ENCODE measurements around the gene CMBL. TPM values are rescaled to one million over a fixed set of nuclear protein-coding genes. Genes with fewer than 3 reads are reported as not detected.
A peak's percentile ranks its signal among the peaks of the same experiment; 100 is the strongest.

Gene CMBL
- 0.75 TPM for total RNA-seq

DNA sequence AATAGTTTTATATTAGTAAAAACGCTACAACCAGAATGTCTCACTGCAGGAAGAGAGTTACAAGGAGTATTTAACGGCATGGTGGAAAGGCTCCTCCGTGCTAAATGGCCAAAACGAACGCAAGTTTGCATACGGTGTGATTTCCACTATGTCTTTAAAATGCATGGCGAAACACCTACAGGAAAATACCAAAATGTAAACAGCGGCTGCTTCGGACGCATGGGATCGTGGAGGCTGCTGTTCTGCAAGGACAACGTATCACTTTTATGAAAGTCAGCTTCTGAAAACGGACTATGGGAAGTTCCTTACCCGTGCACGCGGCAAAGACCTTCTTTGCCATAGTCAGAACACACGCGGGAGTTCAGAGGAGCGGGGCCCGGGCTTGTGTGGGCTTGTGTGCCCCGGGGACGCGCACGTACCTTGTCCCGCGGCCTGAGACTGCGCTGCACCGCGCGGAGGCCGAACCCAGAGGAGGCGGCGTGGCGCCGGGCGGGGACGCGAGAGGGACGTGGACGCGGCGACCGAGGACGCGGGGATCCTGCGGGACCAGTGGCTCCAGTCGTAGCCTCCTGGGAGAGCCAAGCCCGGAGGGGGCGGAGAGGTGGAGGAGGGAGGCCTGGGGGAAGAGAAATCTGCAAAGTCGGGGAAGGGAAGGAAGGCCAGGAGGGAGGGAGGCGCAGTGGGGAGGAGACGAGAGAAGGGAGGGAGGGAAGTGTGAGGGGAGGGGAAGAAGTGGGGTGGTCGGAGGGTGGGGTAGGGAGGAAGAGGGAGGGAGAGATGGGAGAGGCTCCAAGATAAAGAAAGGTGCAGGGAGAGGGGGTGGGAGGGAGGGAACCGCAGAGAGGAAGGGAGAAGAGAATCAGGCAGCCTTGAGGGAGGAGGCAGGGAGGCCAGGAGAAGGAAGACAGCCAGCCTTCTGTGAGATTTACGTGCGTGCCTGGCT, at the start of gene CMBL:
TSS of gene CMBL (minus strand) at position 697 of the 943 bp plus-strand sequence. CDS start 17,140 bp downstream, outside the sequence.
- peak in 1 of 2 donors; percentile 74 for DNase-seq (ENCODE audit: low spot score in 2 of 2)
- H3K4me3 ChIP-seq, result peak within 1 kb of the TSS; percentile 75 to 93
- intact Hi-C loops (cut with DNase I), result loop anchor here (1.0 kb wide), 1 partner anchor 23 kb away; no protein-coding TSS in a partner anchor
- H3K9me3 ChIP-seq, result no peaks in the 10 kb centered on the region
- H3K4me1 ChIP-seq, result peaks cover 0 to 11% of the 10 kb centered on the region in 2 donors
- TF ChIP-seq, protein P1, sequence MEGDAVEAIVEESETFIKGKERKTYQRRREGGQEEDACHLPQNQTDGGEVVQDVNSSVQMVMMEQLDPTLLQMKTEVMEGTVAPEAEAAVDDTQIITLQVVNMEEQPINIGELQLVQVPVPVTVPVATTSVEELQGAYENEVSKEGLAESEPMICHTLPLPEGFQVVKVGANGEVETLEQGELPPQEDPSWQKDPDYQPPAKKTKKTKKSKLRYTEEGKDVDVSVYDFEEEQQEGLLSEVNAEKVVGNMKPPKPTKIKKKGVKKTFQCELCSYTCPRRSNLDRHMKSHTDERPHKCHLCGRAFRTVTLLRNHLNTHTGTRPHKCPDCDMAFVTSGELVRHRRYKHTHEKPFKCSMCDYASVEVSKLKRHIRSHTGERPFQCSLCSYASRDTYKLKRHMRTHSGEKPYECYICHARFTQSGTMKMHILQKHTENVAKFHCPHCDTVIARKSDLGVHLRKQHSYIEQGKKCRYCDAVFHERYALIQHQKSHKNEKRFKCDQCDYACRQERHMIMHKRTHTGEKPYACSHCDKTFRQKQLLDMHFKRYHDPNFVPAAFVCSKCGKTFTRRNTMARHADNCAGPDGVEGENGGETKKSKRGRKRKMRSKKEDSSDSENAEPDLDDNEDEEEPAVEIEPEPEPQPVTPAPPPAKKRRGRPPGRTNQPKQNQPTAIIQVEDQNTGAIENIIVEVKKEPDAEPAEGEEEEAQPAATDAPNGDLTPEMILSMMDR (IDR thresholded peaks at IDR 0.05), result no peak
- H3K36me3 ChIP-seq, result no peaks in the 10 kb centered on the region
- no peaks in the 10 kb centered on the region for H3K27me3 ChIP-seq
- H3K27ac ChIP-seq, result peak within 1 kb of the TSS; percentile 86 to 91

DNA sequence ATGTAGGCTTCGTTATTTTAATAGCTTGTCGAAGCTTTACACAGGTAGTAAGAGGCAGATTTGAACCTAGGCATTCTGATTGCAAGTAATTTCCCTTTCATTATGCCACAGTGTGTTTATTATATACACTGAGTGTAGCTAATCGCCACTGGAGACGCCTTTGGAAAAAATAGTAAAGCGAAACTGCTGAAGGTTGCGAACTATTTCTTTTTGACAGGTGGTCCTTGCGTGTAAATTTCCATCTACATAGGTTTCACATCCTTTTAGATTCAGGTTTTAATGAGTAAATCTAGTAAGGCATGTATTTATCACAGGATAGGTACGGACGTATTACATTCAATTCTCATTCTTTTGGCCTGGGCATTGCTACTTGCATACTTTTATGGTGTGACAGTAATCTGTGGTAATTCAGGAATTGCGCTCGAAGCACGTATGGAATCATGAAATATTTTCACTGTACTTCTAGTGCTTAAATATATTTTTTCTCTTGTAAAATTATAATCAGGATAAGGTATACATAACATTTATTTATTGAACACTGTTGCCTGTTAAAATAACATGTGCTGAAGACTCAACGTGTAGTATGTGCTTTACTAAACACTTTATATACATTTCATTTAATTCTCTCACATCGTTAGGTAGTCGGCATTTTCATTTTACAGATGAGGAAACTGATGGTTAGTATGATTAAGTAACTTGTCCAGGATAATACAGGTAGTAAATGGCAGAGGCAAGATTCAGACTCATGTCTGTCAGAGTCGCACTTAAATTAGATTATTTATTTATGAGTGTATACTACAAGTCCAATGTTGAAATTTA, 47.6 kb upstream of the CMBL start:
- Histone ChIP-seq H3K4me1 (peaks cover 0 to 15% of the 10 kb centered on the region in 2 donors), H3K36me3 (no peaks in the 10 kb centered on the region), H3K27ac (no peak overlapping the region), H3K4me3 (peak overlapping the region; percentile 83 to 84), H3K9me3 (no peaks in the 10 kb centered on the region), H3K27me3 (no peaks in the 10 kb centered on the region)
- TF ChIP-seq, protein P1 (IDR thresholded peaks at IDR 0.05), result no peak
- no peak for DNase-seq (ENCODE audit: low spot score in 2 of 2)
- intact Hi-C loops (cut with DNase I), result loop anchor here (10.0 kb wide), 1 partner anchor 240 kb away; no protein-coding TSS in a partner anchor

GRCh38 chr5:10354048-10354872, 46.6 kb upstream of the CMBL start:
- no peaks in the 10 kb centered on the region for H3K9me3 ChIP-seq
- peak overlapping the region; percentile 83 to 84 for H3K4me3 ChIP-seq
- intact Hi-C loops (cut with DNase I), result loop anchor here (5.0 to 10.0 kb wide), 4 partner anchors 67 to 408 kb away; partner anchors contain the start of genes DAP and ROPN1L
- H3K36me3 ChIP-seq, result no peaks in the 10 kb centered on the region
- peak overlapping the region; percentile 95 to 96 for H3K27ac ChIP-seq
- no peaks in the 10 kb centered on the region for H3K27me3 ChIP-seq
- DNase-seq (ENCODE audit: low spot score in 2 of 2), result no peak
- TF ChIP-seq, protein P1 (IDR thresholded peaks at IDR 0.05), result no peak
- H3K4me1 ChIP-seq, result peaks cover 0 to 15% of the 10 kb centered on the region in 2 donors

GRCh38 chr5:10353241-10354047, 45.7 kb upstream of the CMBL start, which contains the start of gene MARCHF6:
Gene MARCHF6, plus strand, starts transcription at chr5:10353695. Its CDS starts 204 bp downstream, at chr5:10353899.
- H3K9me3 ChIP-seq, result no peaks in the 10 kb centered on the region
- peak within 1 kb of the TSS; percentile 95 to 96 for H3K27ac ChIP-seq
- DNase-seq (ENCODE audit: low spot score in 2 of 2), result peak; percentile 79 to 96
- H3K4me3 ChIP-seq, result peak within 1 kb of the TSS; percentile 83 to 84
- TF ChIP-seq, protein P1 (IDR thresholded peaks at IDR 0.05), result peak in 1 of 3 experiments; percentile 8
- intact Hi-C loops (cut with DNase I), result loop anchor here (2.0 to 10.0 kb wide), 5 partner anchors 47 to 409 kb away; partner anchors contain the start of genes DAP and ROPN1L
- no peaks in the 10 kb centered on the region for H3K36me3 ChIP-seq
- H3K4me1 ChIP-seq, result peaks cover 0 to 15% of the 10 kb centered on the region in 2 donors
- H3K27me3 ChIP-seq, result no peaks in the 10 kb centered on the region
